SH-SY5Y (cell line): ENCODE measurements around the gene IL1RAP.

ENCODE experiments used
- GATA2 ChIP-seq: IDR thresholded peaks from 2 replicates; pipeline ENCODE4 v1.6.1; 2011; ENCODE audit warnings: mild to moderate bottlenecking, low read depth, low read length
- GATA3 ChIP-seq: IDR thresholded peaks from 2 replicates; pipeline ENCODE4 v1.6.1; 2011; ENCODE audit warnings: low read depth, mild to moderate bottlenecking, low read length, moderate library complexity

- TF ChIP-seq GATA2: no peak
- no peak for TF ChIP-seq GATA3
Observed at GRCh38 chr3:190621927-190622326, 108.0 kb downstream of the IL1RAP start.
